H1 (cell line): ENCODE results near the gene SLC17A5.

Experiments
- ASH2L ChIP-seq: fragments of 200-600, 300-600 bp; sonication (generic); IDR thresholded peaks from one replicate; pipeline ENCODE4 v1.7.1; 2017; ENCODE audit warnings: low read length
- BRCA1 ChIP-seq: IDR thresholded peaks from 2 replicates; pipeline ENCODE4 v1.6.1; 2012; ENCODE audit warnings: low read depth, low read length, improper control_type of control experiment
- TF ChIP-seq, protein P1 (sequence below), 3 experiments: IDR thresholded peaks; 1 replicate in 2 of 3; 2 replicates in 1 of 3; pipeline versions ENCODE4 v1.5.1 to v1.6.1; 2011; ENCODE audit warnings: low read length in 3 of 3, mild to moderate bottlenecking in 3 of 3, inconsistent platforms in 2 of 3, low read depth in 1 of 3, moderate library complexity in 1 of 3; ENCODE audit not compliant: insufficient read depth in 1 of 3; ENCODE audit errors: control extremely low read depth in 1 of 3

DNA sequence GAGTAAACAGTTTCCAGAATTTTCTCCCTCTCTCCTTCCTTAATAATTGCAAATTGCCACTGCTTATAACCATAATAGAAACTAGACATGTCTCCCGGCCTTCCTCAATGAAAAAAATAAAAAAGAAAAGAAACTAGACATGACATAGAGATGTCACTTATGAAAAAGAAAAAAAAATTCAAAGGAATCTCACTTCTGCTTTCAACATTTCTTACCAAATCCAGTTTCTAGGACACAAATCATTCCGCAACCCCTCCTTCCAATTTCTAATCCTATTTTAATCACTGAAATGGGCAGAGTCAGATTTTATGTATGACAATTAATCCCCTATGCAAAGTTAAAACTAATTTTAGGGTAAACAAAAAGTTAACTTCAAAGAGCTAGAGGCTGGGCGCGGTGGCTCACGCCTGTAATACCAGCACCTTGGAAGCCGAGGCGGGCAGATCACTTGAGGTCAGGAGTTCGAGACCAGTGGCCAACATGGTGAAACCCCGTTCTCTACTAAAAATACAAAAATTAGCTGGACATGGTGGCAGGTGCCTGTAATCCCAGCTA lies 92.9 kb downstream of the SLC17A5 start:
- TF ChIP-seq ASH2L (no peak), BRCA1 (no peak)
- TF ChIP-seq, protein P1, sequence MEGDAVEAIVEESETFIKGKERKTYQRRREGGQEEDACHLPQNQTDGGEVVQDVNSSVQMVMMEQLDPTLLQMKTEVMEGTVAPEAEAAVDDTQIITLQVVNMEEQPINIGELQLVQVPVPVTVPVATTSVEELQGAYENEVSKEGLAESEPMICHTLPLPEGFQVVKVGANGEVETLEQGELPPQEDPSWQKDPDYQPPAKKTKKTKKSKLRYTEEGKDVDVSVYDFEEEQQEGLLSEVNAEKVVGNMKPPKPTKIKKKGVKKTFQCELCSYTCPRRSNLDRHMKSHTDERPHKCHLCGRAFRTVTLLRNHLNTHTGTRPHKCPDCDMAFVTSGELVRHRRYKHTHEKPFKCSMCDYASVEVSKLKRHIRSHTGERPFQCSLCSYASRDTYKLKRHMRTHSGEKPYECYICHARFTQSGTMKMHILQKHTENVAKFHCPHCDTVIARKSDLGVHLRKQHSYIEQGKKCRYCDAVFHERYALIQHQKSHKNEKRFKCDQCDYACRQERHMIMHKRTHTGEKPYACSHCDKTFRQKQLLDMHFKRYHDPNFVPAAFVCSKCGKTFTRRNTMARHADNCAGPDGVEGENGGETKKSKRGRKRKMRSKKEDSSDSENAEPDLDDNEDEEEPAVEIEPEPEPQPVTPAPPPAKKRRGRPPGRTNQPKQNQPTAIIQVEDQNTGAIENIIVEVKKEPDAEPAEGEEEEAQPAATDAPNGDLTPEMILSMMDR (IDR thresholded peaks at IDR 0.05; ENCODE audit: control extremely low read depth in 1 of 3, insufficient read depth in 1 of 3, low read depth in 1 of 3, low read length in 3 of 3): no peak
